Measurements from ENCODE around the gene INVS. TPM values are rescaled to one million over a fixed set of nuclear protein-coding genes. Genes with fewer than 3 reads are reported as not detected.

Gene INVS
- polyA plus RNA-seq, 3 donors = 2.9 to 6.7 (median 4.2) TPM

- TF ChIP-seq CTCF (IDR thresholded peaks at IDR 0.05) = no peak
These were observed 2.6 kb upstream of the INVS start for GRCh38 chr9:100096378-100096916.

GRCh38 chr9:100098046-100098886 is 777 bp upstream of the INVS start:
- H3K9ac ChIP-seq (ENCODE audit: insufficient read depth, low read length, poor library complexity, severe bottlenecking) = peak overlapping the region; percentile 98
- DNase-seq = peak; percentile 68 to 78 (median 70)
- H3K9me3 Mint-ChIP-seq = no peaks in the 10 kb centered on the region

More at GRCh38 chr9:100096378-100096916, 2.6 kb upstream of the INVS start:
- Histone ChIP-seq H3K9me3 (replicated peaks in 1 of 2; ENCODE audit: control insufficient read depth in 1 of 2, insufficient read depth in 1 of 2, low read length in 2 of 2) (no peaks in the 10 kb centered on the region), H3K36me3 (replicated peaks in 1 of 2; ENCODE audit: control insufficient read depth in 1 of 2, insufficient read depth in 2 of 2, low read length in 2 of 2) (no peaks in the 10 kb centered on the region), H3K27me3 (ENCODE audit: control insufficient read depth in 2 of 2, insufficient read depth in 2 of 2, low read length in 2 of 2) (no peaks in the 10 kb centered on the region), H3K4me2 (replicated peaks; ENCODE audit: extremely low read depth, low read length, poor library complexity, severe bottlenecking) (no peak overlapping the region), H3K4me1 (ENCODE audit: control insufficient read depth in 1 of 2, insufficient read depth in 2 of 2, low read length in 2 of 2) (peaks cover 16 to 24% of the 10 kb centered on the region in 2 donors), H3K9ac (ENCODE audit: insufficient read depth, low read length, poor library complexity, severe bottlenecking) (no peak overlapping the region), H3K27ac (ENCODE audit: low read depth in 1 of 2, low read length in 2 of 2) (peak overlapping the region in 1 of 2 donors; percentile 100), H2AFZ (ENCODE audit: insufficient read depth, low read depth, low read length, poor library complexity, severe bottlenecking) (no peak overlapping the region), H3K79me2 (ENCODE audit: insufficient read depth, low read length) (peaks cover 86% of the 10 kb centered on the region), H4K20me1 (ENCODE audit: insufficient read depth, low read length) (peaks cover 59% of the 10 kb centered on the region), H3K4me3 (replicated peaks in 1 of 3; ENCODE audit: low read depth in 2 of 3, low read length in 3 of 3) (no peak overlapping the region)
- Mint-ChIP-seq H3K9me3 (no peaks in the 10 kb centered on the region), H3K36me3 (peaks cover 2 to 12% of the 10 kb centered on the region in 2 donors), H3K27me3 (ENCODE audit: low read depth in 3 of 3) (peaks cover 0 to 2% (median 0%) of the 10 kb centered on the region in 3 donors), H3K4me3 (peak overlapping the region in 1 of 2 donors; percentile 24), H3K27ac (peak overlapping the region in 3 of 7 donors; percentile 1 to 2 (median 2)), H3K4me1 (peaks cover 37% of the 10 kb centered on the region)
- no peak for DNase-seq
- intact Hi-C loops (cut with micrococcal nuclease) = loop anchor here in 1 of 2 donors (10.0 kb wide), 3 partner anchors 272 to 1298 kb away; partner anchors contain the start of genes MRPL50, NR4A3 and ZNF189
- WGBS (ENCODE audit: insufficient coverage) = no CpG with 5 or more reads among the region's 3 CpGs

More at GRCh38 chr9:100098046-100098886, 777 bp upstream of the INVS start:
- H3K27ac ChIP-seq (ENCODE audit: low read depth in 1 of 2, low read length in 2 of 2) = peak overlapping the region; percentile 99 to 100
- H3K79me2 ChIP-seq (ENCODE audit: insufficient read depth, low read length) = peaks cover 68% of the 10 kb centered on the region
- peaks cover 0 to 4% (median 0%) of the 10 kb centered on the region in 3 donors for H3K27me3 Mint-ChIP-seq (ENCODE audit: low read depth in 3 of 3)
- no peaks in the 10 kb centered on the region for H3K27me3 ChIP-seq (ENCODE audit: control insufficient read depth in 2 of 2, insufficient read depth in 2 of 2, low read length in 2 of 2)
- H3K4me2 ChIP-seq (replicated peaks; ENCODE audit: extremely low read depth, low read length, poor library complexity, severe bottlenecking) = peak overlapping the region; percentile 92
- no peaks in the 10 kb centered on the region for H3K36me3 ChIP-seq (replicated peaks in 1 of 2; ENCODE audit: control insufficient read depth in 1 of 2, insufficient read depth in 2 of 2, low read length in 2 of 2)
- H3K9me3 ChIP-seq (replicated peaks in 1 of 2; ENCODE audit: control insufficient read depth in 1 of 2, insufficient read depth in 1 of 2, low read length in 2 of 2) = no peaks in the 10 kb centered on the region
- peaks cover 41% of the 10 kb centered on the region for H4K20me1 ChIP-seq (ENCODE audit: insufficient read depth, low read length)
- peaks cover 6 to 10% of the 10 kb centered on the region in 2 donors for H3K36me3 Mint-ChIP-seq
- H2AFZ ChIP-seq (ENCODE audit: insufficient read depth, low read depth, low read length, poor library complexity, severe bottlenecking) = peak overlapping the region; percentile 94
- TF ChIP-seq CTCF (IDR thresholded peaks at IDR 0.05) = no peak
- peak overlapping the region; percentile 100 for H3K4me3 Mint-ChIP-seq
- peak overlapping the region; percentile 100 for H3K27ac Mint-ChIP-seq
- H3K4me1 Mint-ChIP-seq = peaks cover 34% of the 10 kb centered on the region
- H3K4me3 ChIP-seq (replicated peaks in 1 of 3; ENCODE audit: low read depth in 2 of 3, low read length in 3 of 3) = peak overlapping the region; percentile 83 to 97 (median 96)
- intact Hi-C loops (cut with micrococcal nuclease) = loop anchor here in 1 of 2 donors (10.0 kb wide), 3 partner anchors 273 to 1297 kb away; partner anchors contain the start of genes MRPL50, NR4A3 and ZNF189
- peaks cover 16 to 24% of the 10 kb centered on the region in 2 donors for H3K4me1 ChIP-seq (ENCODE audit: control insufficient read depth in 1 of 2, insufficient read depth in 2 of 2, low read length in 2 of 2)
- 2% methylated on average over 29 of the region's 37 CpGs for WGBS (ENCODE audit: insufficient coverage)
